ENCODE results near the gene PPM1J. TPM values are rescaled to one million over a fixed set of nuclear protein-coding genes. Genes with fewer than 3 reads are reported as not detected.

The PPM1J gene
- polyA plus RNA-seq, 1 donor, result 0.52 TPM

DNA sequence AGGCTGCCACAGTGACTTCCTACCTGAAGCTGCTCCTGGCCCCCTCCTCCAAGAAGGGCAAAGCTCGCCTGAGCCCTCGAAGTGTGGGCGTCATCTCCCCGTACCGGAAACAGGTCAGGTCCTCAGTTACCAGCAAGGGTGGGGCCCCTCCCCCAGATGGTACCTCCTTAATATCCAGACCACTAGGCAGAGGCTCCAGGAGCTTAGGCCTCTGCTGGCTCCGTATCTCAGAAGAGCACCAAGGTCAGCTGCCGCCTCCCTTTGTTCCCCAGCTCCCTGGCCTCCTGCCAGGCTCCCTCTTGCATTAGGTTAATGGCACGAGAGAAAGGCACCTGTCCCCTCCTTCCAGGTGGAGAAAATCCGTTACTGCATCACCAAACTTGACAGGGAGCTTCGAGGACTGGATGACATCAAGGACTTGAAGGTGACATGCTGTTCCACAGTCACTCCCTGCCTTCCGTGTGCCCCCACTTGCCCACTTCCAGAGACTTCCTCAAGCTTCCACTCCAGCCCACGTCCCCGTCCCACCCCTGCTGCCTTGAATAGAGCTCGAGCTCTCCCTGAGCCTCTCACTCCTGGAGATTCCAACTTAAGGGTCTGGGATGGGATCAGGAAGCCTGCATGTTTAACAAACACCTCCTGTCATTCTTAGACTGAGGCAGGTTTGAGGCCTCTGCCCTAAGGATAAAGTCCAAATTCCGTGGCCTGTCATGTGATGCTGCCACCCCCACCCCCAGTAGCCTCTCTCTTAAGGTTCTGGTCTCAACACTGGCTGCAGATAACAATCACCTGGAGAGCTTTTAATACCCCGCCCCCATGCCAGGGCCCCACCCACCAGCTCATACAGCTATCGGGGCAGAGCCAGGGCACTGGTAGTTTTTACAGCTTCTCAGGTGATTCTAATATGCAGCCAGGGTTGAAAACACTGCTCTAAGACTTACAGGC lies 16.5 kb downstream of the PPM1J start:
- Histone ChIP-seq H3K4me3 (ENCODE audit: low read length) (peak overlapping the region; percentile 2), H3K27ac (ENCODE audit: low read length) (peak overlapping the region; percentile 98), H3K9me3 (ENCODE audit: control insufficient read depth, low read depth, low read length) (no peaks in the 10 kb centered on the region), H3K36me3 (ENCODE audit: control insufficient read depth, insufficient read depth, low read length) (peaks cover 87% of the 10 kb centered on the region), H3K27me3 (ENCODE audit: control insufficient read depth, insufficient read depth, low read length) (no peaks in the 10 kb centered on the region), H3K4me1 (ENCODE audit: control insufficient read depth, insufficient read depth, low read length) (peaks cover 66% of the 10 kb centered on the region)
- WGBS (ENCODE audit: insufficient coverage, low lambda C conversion rate), result no CpG with 5 or more reads among the region's 17 CpGs
- peak; percentile 95 to 98 for DNase-seq

DNA sequence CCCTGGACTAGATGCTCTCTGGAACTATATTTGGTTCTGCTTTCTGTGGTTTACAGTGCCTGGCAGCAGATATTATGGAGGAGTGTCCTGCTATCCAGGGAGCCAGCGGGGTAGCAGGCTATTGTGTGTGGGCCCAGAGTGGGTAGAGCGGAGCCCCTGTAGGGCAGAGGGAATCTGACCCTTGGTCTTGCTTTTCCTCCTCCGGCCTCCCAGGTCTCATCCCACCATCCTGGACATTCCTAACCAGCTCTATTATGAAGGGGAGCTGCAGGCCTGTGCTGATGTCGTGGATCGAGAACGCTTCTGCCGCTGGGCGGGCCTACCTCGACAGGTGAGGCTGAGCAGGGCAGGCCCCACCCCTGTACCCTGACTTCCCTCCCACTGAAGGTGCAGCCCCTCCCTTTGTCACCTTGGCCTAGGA lies 17.3 kb downstream of the PPM1J start:
- Histone ChIP-seq H3K27me3 (ENCODE audit: control insufficient read depth, insufficient read depth, low read length) (no peaks in the 10 kb centered on the region), H3K36me3 (ENCODE audit: control insufficient read depth, insufficient read depth, low read length) (peaks cover 89% of the 10 kb centered on the region), H3K4me3 (ENCODE audit: low read length) (no peak overlapping the region), H3K4me1 (ENCODE audit: control insufficient read depth, insufficient read depth, low read length) (peaks cover 59% of the 10 kb centered on the region), H3K27ac (ENCODE audit: low read length) (peak overlapping the region; percentile 97), H3K9me3 (ENCODE audit: control insufficient read depth, low read depth, low read length) (no peaks in the 10 kb centered on the region)
- no CpG with 5 or more reads among the region's 9 CpGs for WGBS (ENCODE audit: insufficient coverage, low lambda C conversion rate)
- no peak for DNase-seq

DNA sequence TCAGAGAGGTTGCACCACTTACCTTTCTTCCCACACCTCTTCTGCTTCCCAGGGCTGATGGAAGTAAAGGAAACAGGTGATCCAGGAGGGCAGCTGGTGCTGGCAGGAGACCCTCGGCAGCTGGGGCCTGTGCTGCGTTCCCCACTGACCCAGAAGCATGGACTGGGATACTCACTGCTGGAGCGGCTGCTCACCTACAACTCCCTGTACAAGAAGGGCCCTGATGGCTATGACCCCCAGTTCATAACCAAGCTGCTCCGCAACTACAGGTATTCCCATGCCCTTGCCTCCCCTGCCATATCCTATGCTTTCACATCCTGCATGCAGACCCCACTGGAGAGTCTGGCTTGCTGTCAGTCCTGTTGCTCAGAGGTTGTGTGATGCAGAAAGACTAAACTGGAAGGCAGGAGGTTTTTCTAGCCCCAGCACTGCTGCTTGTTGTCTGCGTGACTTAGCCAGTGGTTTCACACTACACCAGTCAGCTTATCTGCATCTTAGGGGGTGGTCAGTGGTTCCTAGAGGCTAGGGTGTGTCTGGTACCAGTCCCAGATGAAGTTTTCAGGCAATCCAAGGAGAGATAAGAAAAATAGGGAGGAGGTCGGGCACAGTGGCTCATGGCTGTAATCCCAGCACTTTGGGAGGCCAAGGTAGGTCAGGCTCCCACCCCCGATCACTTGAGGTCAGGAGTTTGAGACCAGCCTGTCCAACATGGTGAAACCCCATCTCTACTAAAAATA lies 18.4 kb downstream of the PPM1J start:
- peak overlapping the region; percentile 97 for H3K27ac ChIP-seq (ENCODE audit: low read length)
- peaks cover 89% of the 10 kb centered on the region for H3K36me3 ChIP-seq (ENCODE audit: control insufficient read depth, insufficient read depth, low read length)
- H3K4me3 ChIP-seq (ENCODE audit: low read length), result no peak overlapping the region
- 100% methylated on average over 1 of the region's 7 CpGs for WGBS (ENCODE audit: insufficient coverage, low lambda C conversion rate)
- no peaks in the 10 kb centered on the region for H3K27me3 ChIP-seq (ENCODE audit: control insufficient read depth, insufficient read depth, low read length)
- no peaks in the 10 kb centered on the region for H3K9me3 ChIP-seq (ENCODE audit: control insufficient read depth, low read depth, low read length)
- no peak for DNase-seq
- peaks cover 48% of the 10 kb centered on the region for H3K4me1 ChIP-seq (ENCODE audit: control insufficient read depth, insufficient read depth, low read length)

DNA sequence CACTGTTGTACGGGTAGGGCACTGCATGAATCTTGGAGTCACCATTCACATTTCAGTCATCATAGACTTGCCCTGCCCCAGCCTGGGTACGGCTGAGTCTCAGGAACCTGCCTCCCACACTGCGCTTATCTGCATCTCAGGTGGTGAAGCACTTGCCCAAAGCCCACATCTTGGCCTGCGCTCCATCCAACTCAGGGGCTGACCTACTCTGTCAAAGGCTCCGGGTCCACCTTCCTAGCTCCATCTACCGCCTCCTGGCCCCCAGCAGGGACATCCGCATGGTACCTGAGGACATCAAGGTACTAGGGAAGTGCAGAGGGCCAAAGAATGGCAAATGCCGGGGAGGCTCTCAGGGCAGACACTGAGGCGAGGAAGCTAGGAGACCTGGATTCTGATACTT lies 19.9 kb downstream of the PPM1J start:
- H3K4me3 ChIP-seq (ENCODE audit: low read length), result no peak overlapping the region
- H3K4me1 ChIP-seq (ENCODE audit: control insufficient read depth, insufficient read depth, low read length), result peaks cover 34% of the 10 kb centered on the region
- no peak for DNase-seq
- H3K27me3 ChIP-seq (ENCODE audit: control insufficient read depth, insufficient read depth, low read length), result no peaks in the 10 kb centered on the region
- peaks cover 84% of the 10 kb centered on the region for H3K36me3 ChIP-seq (ENCODE audit: control insufficient read depth, insufficient read depth, low read length)
- WGBS (ENCODE audit: insufficient coverage, low lambda C conversion rate), result no CpG with 5 or more reads among the region's 9 CpGs
- no peak overlapping the region for H3K27ac ChIP-seq (ENCODE audit: low read length)
- H3K9me3 ChIP-seq (ENCODE audit: control insufficient read depth, low read depth, low read length), result no peaks in the 10 kb centered on the region

DNA sequence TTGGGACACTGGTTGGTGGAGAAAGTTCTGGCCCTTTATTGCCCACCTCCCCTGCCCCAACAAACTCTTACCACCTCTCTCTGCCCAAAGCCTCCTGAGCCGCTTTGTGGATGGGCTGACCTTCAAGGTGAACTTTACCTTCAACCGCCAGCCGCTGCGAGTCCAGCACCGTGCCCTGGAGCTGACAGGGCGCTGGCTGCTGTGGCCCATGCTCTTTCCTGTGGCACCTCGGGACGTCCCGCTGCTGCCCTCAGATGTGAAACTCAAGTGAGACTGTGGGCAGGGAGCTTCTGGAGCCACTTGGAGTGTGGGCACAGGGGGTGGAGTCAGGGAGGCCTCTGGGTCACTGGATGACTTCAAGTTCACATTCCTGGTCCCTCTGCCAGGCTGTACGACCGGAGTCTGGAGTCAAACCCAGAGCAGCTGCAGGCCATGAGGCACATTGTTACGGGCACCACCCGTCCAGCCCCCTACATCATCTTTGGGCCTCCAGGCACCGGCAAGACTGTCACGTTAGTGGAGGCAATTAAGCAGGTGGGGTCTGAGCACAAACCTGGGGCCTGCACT lies 20.7 kb downstream of the PPM1J start:
- H3K27ac ChIP-seq (ENCODE audit: low read length), result no peak overlapping the region
- WGBS (ENCODE audit: insufficient coverage, low lambda C conversion rate), result no CpG with 5 or more reads among the region's 15 CpGs
- H3K36me3 ChIP-seq (ENCODE audit: control insufficient read depth, insufficient read depth, low read length), result peaks cover 83% of the 10 kb centered on the region
- H3K4me3 ChIP-seq (ENCODE audit: low read length), result no peak overlapping the region
- H3K9me3 ChIP-seq (ENCODE audit: control insufficient read depth, low read depth, low read length), result no peaks in the 10 kb centered on the region
- H3K4me1 ChIP-seq (ENCODE audit: control insufficient read depth, insufficient read depth, low read length), result peaks cover 25% of the 10 kb centered on the region
- no peaks in the 10 kb centered on the region for H3K27me3 ChIP-seq (ENCODE audit: control insufficient read depth, insufficient read depth, low read length)
- DNase-seq, result no peak

DNA sequence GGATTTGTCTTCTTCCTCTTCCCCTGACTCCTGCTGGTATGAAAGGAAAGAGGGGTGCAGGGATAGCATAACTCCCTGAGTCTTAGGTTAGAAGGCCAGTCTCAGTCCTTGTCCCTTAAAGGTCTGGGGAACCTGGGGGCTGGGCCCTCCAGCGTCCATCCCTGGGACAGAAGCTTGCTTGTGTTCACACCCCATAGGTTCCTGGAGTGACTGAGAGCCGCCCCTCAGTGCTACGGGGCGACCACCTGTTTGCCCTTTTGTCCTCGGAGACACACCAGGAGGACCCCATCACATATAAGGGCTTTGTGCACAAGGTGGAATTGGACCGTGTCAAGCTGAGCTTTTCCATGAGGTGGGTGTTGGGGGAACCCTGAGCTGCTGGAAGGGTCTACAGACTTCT lies 21.3 kb downstream of the PPM1J start:
- Histone ChIP-seq H3K9me3 (ENCODE audit: control insufficient read depth, low read depth, low read length) (no peaks in the 10 kb centered on the region), H3K27ac (ENCODE audit: low read length) (no peak overlapping the region), H3K36me3 (ENCODE audit: control insufficient read depth, insufficient read depth, low read length) (peaks cover 87% of the 10 kb centered on the region), H3K4me3 (ENCODE audit: low read length) (no peak overlapping the region), H3K27me3 (ENCODE audit: control insufficient read depth, insufficient read depth, low read length) (no peaks in the 10 kb centered on the region), H3K4me1 (ENCODE audit: control insufficient read depth, insufficient read depth, low read length) (peaks cover 21% of the 10 kb centered on the region)
- WGBS (ENCODE audit: insufficient coverage, low lambda C conversion rate), result no CpG with 5 or more reads among the region's 6 CpGs
- DNase-seq, result no peak

DNA sequence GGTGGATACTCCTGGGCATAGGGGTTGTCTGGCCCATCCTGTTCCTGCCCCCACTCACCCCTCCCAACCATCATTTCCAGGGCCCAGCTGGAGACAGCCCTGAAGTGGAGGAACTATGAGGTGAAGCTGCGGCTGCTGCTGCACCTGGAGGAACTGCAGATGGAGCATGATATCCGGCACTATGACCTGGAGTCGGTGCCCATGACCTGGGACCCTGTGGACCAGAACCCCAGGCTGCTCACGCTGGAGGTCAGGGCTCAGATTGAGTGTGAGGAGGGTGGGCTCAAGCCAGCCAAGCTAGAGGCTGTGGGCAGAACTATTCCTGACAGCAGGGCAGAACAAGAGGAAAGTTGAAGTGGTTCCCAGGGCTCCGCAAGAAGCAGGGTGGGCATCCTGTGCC lies 22.5 kb downstream of the PPM1J start:
- DNase-seq, result no peak
- Histone ChIP-seq H3K4me1 (ENCODE audit: control insufficient read depth, insufficient read depth, low read length) (peaks cover 10% of the 10 kb centered on the region), H3K4me3 (ENCODE audit: low read length) (no peak overlapping the region), H3K27ac (ENCODE audit: low read length) (no peak overlapping the region), H3K36me3 (ENCODE audit: control insufficient read depth, insufficient read depth, low read length) (peaks cover 87% of the 10 kb centered on the region), H3K9me3 (ENCODE audit: control insufficient read depth, low read depth, low read length) (no peaks in the 10 kb centered on the region), H3K27me3 (ENCODE audit: control insufficient read depth, insufficient read depth, low read length) (no peaks in the 10 kb centered on the region)
- WGBS (ENCODE audit: insufficient coverage, low lambda C conversion rate), result no CpG with 5 or more reads among the region's 5 CpGs

DNA sequence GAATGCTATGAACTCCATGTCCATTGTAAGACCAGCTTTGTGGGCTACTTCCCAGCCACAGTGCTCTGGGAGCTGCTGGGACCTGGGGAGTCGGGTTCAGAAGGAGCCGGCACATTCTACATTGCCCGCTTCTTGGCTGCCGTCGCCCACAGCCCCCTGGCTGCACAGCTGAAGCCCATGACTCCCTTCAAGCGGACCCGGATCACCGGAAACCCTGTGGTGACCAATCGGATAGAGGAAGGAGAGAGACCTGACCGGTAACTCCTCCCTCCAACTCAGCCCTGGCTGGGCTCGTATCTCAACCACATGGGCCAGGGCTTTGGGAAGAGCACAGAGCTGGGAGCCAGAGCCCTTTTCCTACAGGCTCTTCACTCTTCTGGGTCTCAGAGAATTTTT lies 25.3 kb downstream of the PPM1J start:
- no peaks in the 10 kb centered on the region for H3K9me3 ChIP-seq (ENCODE audit: control insufficient read depth, low read depth, low read length)
- no peaks in the 10 kb centered on the region for H3K4me1 ChIP-seq (ENCODE audit: control insufficient read depth, insufficient read depth, low read length)
- H3K27me3 ChIP-seq (ENCODE audit: control insufficient read depth, insufficient read depth, low read length), result no peaks in the 10 kb centered on the region
- no peak for DNase-seq
- H3K4me3 ChIP-seq (ENCODE audit: low read length), result no peak overlapping the region
- peaks cover 64% of the 10 kb centered on the region for H3K36me3 ChIP-seq (ENCODE audit: control insufficient read depth, insufficient read depth, low read length)
- WGBS (ENCODE audit: insufficient coverage, low lambda C conversion rate), result no CpG with 5 or more reads among the region's 11 CpGs
- no peak overlapping the region for H3K27ac ChIP-seq (ENCODE audit: low read length)

DNA sequence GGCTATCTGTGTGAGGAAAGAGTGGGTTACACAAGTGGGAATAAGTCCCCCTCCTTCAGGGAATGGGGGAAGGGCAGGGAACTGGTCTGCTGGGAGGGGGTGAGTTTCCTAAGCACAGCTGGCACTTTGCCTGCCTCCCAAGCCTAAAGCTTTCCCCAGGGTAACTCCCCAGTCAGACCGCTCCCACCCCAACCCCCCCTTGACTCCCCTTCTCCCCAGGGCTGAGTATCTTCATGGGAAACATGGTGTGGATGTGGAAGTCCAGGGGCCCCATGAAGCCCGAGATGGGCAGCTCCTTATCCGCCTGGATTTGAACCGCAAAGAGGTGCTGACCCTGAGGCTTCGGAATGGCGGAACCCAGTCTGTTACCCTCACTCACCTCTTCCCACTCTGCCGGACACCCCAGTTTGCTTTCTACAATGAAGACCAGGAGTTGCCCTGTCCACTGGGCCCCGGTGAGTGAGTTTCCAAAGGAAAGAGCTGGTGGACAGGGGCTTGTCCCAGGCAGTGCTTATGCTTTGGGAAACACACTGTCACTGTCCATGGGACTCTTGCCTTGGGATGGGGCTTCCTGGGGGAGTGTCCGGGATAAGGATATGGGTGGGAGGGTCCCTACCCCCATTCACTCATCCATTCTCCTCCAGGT lies 25.8 kb downstream of the PPM1J start:
- WGBS (ENCODE audit: insufficient coverage, low lambda C conversion rate), result no CpG with 5 or more reads among the region's 9 CpGs
- Histone ChIP-seq H3K4me1 (ENCODE audit: control insufficient read depth, insufficient read depth, low read length) (no peaks in the 10 kb centered on the region), H3K4me3 (ENCODE audit: low read length) (no peak overlapping the region), H3K27me3 (ENCODE audit: control insufficient read depth, insufficient read depth, low read length) (no peaks in the 10 kb centered on the region), H3K36me3 (ENCODE audit: control insufficient read depth, insufficient read depth, low read length) (peaks cover 59% of the 10 kb centered on the region), H3K9me3 (ENCODE audit: control insufficient read depth, low read depth, low read length) (no peaks in the 10 kb centered on the region), H3K27ac (ENCODE audit: low read length) (no peak overlapping the region)
- DNase-seq, result no peak

DNA sequence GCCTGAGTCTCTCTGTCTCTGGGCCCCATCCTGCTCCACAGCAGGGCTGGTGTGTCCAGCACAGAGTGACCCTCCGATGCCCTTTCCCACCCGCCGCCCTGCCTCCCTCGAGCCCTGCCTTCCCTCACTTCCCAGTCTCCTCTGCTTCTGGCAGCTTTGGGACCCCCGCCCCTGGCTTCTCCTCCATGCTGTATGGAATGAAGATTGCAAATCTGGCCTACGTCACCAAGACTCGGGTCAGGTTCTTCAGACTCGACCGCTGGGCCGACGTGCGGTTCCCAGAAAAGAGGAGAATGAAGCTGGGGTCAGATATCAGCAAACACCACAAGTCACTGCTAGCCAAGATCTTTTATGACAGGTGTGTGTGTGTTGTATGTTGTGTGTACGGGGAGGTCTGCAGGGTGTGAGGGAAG lies 26.3 kb downstream of the PPM1J start:
- DNase-seq, result no peak
- Histone ChIP-seq H3K4me1 (ENCODE audit: control insufficient read depth, insufficient read depth, low read length) (no peaks in the 10 kb centered on the region), H3K36me3 (ENCODE audit: control insufficient read depth, insufficient read depth, low read length) (peaks cover 55% of the 10 kb centered on the region), H3K27ac (ENCODE audit: low read length) (no peak overlapping the region), H3K9me3 (ENCODE audit: control insufficient read depth, low read depth, low read length) (no peaks in the 10 kb centered on the region), H3K4me3 (ENCODE audit: low read length) (no peak overlapping the region), H3K27me3 (ENCODE audit: control insufficient read depth, insufficient read depth, low read length) (no peaks in the 10 kb centered on the region)
- WGBS (ENCODE audit: insufficient coverage, low lambda C conversion rate), result no CpG with 5 or more reads among the region's 13 CpGs
